Breast epithelium (tissue), 3 donors: ENCODE measurements around the gene EVC.

Source experiments
- CTCF ChIP-seq, 3 donors: fragments of 450-650 bp; IDR thresholded peaks; one replicate each; pipeline ENCODE4 v1.5.1; 2016 to 2017; ENCODE audit warnings: antibody characterized with exemption in 3 of 3, mild to moderate bottlenecking in 3 of 3, moderate library complexity in 3 of 3
- POLR2AphosphoS5 ChIP-seq, 3 donors: sonication (generic); formaldehyde crosslinking; IDR thresholded peaks; one replicate each; pipeline ENCODE4 v1.6.1; 2017; ENCODE audit warnings: antibody characterized with exemption in 3 of 3

GRCh38 chr4:5724377-5724776 lies 13.4 kb downstream of the EVC start:
- TF ChIP-seq CTCF (IDR thresholded peaks at IDR 0.05) (no peak), POLR2AphosphoS5 (IDR thresholded peaks at IDR 0.05) (no peak)
